ENCODE measurements around the gene TSPAN11.

DNA sequence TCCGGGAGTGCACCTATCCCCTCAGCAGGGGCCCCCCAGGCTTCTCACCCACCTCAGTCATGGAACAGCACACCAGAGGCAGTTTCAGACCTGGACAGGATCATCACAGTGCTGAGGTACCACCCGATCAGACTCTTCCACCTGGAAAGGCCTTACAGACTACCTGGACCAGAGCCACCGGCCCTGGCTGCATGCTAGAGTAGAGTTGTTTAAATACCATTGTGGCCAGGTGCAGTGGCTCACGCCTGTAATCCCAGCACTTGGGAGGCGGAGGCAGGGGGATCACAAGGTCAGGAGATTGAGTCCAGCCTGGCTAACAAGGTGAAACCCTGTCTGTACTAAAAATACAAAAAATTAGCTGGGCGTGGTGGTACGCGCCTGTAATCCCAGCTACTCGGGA, 61.5 kb downstream of the TSPAN11 start:
- TF ChIP-seq, protein P1, sequence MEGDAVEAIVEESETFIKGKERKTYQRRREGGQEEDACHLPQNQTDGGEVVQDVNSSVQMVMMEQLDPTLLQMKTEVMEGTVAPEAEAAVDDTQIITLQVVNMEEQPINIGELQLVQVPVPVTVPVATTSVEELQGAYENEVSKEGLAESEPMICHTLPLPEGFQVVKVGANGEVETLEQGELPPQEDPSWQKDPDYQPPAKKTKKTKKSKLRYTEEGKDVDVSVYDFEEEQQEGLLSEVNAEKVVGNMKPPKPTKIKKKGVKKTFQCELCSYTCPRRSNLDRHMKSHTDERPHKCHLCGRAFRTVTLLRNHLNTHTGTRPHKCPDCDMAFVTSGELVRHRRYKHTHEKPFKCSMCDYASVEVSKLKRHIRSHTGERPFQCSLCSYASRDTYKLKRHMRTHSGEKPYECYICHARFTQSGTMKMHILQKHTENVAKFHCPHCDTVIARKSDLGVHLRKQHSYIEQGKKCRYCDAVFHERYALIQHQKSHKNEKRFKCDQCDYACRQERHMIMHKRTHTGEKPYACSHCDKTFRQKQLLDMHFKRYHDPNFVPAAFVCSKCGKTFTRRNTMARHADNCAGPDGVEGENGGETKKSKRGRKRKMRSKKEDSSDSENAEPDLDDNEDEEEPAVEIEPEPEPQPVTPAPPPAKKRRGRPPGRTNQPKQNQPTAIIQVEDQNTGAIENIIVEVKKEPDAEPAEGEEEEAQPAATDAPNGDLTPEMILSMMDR (IDR thresholded peaks at IDR 0.05; ENCODE audit: insufficient read depth, low read length, poor library complexity, severe bottlenecking): no peak
- TF ChIP-seq EZH2phosphoT487 (conservative IDR thresholded peaks at IDR 0.05; ENCODE audit: low read length): no peak

All from SU-DHL-6 (cell line).